Measurements from ENCODE around the gene PKLR. TPM values are rescaled to one million over a fixed set of nuclear protein-coding genes. Genes with fewer than 3 reads are reported as not detected.

Gene PKLR
- polyA plus RNA-seq, 1 donor from 2014 or later, result not detected

DNA sequence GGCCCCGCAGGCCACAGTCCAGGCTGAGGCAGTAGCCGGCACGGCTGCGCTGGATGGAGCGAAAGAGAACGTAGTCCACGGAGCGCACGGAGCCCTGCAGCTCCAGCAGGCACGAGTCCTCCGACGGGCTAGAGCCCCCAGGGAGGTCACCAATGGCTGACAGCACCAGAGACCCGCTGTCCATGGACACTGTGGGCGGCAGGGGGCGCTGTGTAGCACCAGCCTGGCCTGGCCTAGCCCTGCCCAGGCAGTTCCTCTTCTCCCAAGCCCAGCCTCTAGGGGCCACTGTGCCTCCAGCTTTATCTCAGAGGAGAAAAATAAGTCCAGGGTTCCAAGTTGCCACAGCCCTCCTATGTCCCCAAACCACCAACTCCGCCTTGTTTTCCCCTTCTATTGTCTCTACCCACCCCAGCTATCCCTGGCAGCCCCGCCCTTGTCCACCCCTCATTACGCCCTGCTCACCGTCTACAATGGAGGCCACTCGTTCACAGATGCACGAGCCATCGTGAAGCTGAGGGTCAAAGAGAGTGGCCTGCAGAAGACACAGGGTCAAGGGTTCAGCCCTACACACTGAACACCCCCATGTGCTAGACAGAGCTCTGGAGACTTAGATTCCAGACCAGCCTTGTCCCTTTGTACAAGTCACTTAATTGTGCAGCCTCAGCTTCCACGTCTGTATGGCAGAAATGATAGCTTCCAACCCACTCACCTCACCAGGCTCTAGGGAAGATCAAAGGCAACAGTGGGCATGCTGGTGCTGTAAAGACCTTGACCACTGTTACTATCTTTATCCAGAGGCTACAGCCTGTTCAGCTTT, 50.4 kb downstream of the PKLR start:
- Histone ChIP-seq H3K27ac (ENCODE audit: low read length) (no peak overlapping the region), H3K9ac (ENCODE audit: low read length) (peak overlapping the region; percentile 9), H3K36me3 (ENCODE audit: insufficient read depth, low read length) (no peaks in the 10 kb centered on the region), H3K9me3 (ENCODE audit: low read length) (no peaks in the 10 kb centered on the region), H4K20me1 (ENCODE audit: insufficient read depth) (no peaks in the 10 kb centered on the region), H3K4me3 (ENCODE audit: low read length) (no peak overlapping the region), H3K27me3 (ENCODE audit: insufficient read depth, low read depth, low read length) (no peaks in the 10 kb centered on the region), H2AFZ (ENCODE audit: low read depth, low read length) (no peak overlapping the region), H3K79me2 (replicated peaks; ENCODE audit: insufficient read depth, low read length) (peaks cover 8% of the 10 kb centered on the region), H3F3A (ENCODE audit: insufficient read depth, low read length, poor library complexity, severe bottlenecking) (no peaks in the 10 kb centered on the region), H3K4me2 (ENCODE audit: low read length) (no peak overlapping the region), H3K9me2 (ENCODE audit: insufficient read depth, low read length) (no peaks in the 10 kb centered on the region)
- TF ChIP-seq SMC3 (conservative IDR thresholded peaks at IDR 0.05; ENCODE audit: poor library complexity) (peak; percentile 87), MXI1 (conservative IDR thresholded peaks at IDR 0.05; ENCODE audit: poor library complexity, severe bottlenecking) (no peak), RAD21 (conservative IDR thresholded peaks at IDR 0.05) (peak; percentile 90)
- TF ChIP-seq, protein P1, sequence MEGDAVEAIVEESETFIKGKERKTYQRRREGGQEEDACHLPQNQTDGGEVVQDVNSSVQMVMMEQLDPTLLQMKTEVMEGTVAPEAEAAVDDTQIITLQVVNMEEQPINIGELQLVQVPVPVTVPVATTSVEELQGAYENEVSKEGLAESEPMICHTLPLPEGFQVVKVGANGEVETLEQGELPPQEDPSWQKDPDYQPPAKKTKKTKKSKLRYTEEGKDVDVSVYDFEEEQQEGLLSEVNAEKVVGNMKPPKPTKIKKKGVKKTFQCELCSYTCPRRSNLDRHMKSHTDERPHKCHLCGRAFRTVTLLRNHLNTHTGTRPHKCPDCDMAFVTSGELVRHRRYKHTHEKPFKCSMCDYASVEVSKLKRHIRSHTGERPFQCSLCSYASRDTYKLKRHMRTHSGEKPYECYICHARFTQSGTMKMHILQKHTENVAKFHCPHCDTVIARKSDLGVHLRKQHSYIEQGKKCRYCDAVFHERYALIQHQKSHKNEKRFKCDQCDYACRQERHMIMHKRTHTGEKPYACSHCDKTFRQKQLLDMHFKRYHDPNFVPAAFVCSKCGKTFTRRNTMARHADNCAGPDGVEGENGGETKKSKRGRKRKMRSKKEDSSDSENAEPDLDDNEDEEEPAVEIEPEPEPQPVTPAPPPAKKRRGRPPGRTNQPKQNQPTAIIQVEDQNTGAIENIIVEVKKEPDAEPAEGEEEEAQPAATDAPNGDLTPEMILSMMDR (IDR thresholded peaks at IDR 0.05; ENCODE audit: poor library complexity, severe bottlenecking), result peak; percentile 99

- Histone ChIP-seq H4K20me1 (ENCODE audit: insufficient read depth) (no peaks in the 10 kb centered on the region), H3K9me3 (ENCODE audit: low read length) (no peaks in the 10 kb centered on the region), H3K27me3 (ENCODE audit: insufficient read depth, low read depth, low read length) (no peaks in the 10 kb centered on the region), H3K4me2 (ENCODE audit: low read length) (no peak overlapping the region), H3K4me3 (ENCODE audit: low read length) (no peak overlapping the region), H3K9ac (ENCODE audit: low read length) (no peak overlapping the region), H3K9me2 (ENCODE audit: insufficient read depth, low read length) (no peaks in the 10 kb centered on the region), H3K36me3 (ENCODE audit: insufficient read depth, low read length) (no peaks in the 10 kb centered on the region), H3F3A (ENCODE audit: insufficient read depth, low read length, poor library complexity, severe bottlenecking) (no peaks in the 10 kb centered on the region), H3K27ac (ENCODE audit: low read length) (no peak overlapping the region), H3K79me2 (replicated peaks; ENCODE audit: insufficient read depth, low read length) (peaks cover 8% of the 10 kb centered on the region), H2AFZ (ENCODE audit: low read depth, low read length) (no peak overlapping the region)
- TF ChIP-seq SMC3 (conservative IDR thresholded peaks at IDR 0.05; ENCODE audit: poor library complexity), result no peak
- TF ChIP-seq, protein P2, sequence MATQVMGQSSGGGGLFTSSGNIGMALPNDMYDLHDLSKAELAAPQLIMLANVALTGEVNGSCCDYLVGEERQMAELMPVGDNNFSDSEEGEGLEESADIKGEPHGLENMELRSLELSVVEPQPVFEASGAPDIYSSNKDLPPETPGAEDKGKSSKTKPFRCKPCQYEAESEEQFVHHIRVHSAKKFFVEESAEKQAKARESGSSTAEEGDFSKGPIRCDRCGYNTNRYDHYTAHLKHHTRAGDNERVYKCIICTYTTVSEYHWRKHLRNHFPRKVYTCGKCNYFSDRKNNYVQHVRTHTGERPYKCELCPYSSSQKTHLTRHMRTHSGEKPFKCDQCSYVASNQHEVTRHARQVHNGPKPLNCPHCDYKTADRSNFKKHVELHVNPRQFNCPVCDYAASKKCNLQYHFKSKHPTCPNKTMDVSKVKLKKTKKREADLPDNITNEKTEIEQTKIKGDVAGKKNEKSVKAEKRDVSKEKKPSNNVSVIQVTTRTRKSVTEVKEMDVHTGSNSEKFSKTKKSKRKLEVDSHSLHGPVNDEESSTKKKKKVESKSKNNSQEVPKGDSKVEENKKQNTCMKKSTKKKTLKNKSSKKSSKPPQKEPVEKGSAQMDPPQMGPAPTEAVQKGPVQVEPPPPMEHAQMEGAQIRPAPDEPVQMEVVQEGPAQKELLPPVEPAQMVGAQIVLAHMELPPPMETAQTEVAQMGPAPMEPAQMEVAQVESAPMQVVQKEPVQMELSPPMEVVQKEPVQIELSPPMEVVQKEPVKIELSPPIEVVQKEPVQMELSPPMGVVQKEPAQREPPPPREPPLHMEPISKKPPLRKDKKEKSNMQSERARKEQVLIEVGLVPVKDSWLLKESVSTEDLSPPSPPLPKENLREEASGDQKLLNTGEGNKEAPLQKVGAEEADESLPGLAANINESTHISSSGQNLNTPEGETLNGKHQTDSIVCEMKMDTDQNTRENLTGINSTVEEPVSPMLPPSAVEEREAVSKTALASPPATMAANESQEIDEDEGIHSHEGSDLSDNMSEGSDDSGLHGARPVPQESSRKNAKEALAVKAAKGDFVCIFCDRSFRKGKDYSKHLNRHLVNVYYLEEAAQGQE (IDR thresholded peaks at IDR 0.05; ENCODE audit: borderline replicate concordance), result no peak
- TF ChIP-seq EP300 (conservative IDR thresholded peaks at IDR 0.05; ENCODE audit: poor library complexity, severe bottlenecking), result no peak
- no peak for TF ChIP-seq EZH2 (IDR thresholded peaks at IDR 0.05; ENCODE audit: borderline replicate concordance, insufficient read depth, low read length, poor library complexity, severe bottlenecking)
- no peak for TF ChIP-seq POLR2AphosphoS5 (IDR thresholded peaks at IDR 0.05)
- TF ChIP-seq, protein P1 (IDR thresholded peaks at IDR 0.05; ENCODE audit: poor library complexity, severe bottlenecking), result no peak
- TF ChIP-seq MXI1 (conservative IDR thresholded peaks at IDR 0.05; ENCODE audit: poor library complexity, severe bottlenecking), result no peak
- TF ChIP-seq TAF1 (IDR thresholded peaks at IDR 0.05; ENCODE audit: low read depth), result no peak
Observed at GRCh38 chr1:155250246-155250632, 51.0 kb downstream of the PKLR start.

Data from neural cell (in vitro differentiated cells).